VCaP (cell line): ENCODE data around the gene ODR4.
"Not testable (repeated sequence)": the region's sequence is repeated elsewhere in the genome, so short reads cannot be mapped to it uniquely, and the experiment has no call there.

ENCODE experiments used
- H3K27ac ChIP-seq: fragments of 450-650 bp; 2 replicates; pipeline ENCODE4 v1.5.1; 2017
- CTCF ChIP-seq: fragments of 450-650 bp; conservative IDR thresholded peaks from 2 replicates; pipeline ENCODE4 v1.5.1; 2017; ENCODE audit warnings: mild to moderate bottlenecking, moderate library complexity

ODR4 gene

GRCh38 chr1:186375152-186375928 lies at the start of gene ODR4, which contains the start of gene TPR:
Gene ODR4, plus strand, starts transcription at chr1:186375838. Its CDS starts 3,948 bp downstream, at chr1:186379786.
Gene TPR, minus strand, starts transcription at chr1:186375253. Its CDS starts 225 bp downstream, at chr1:186375028.
- H3K27ac ChIP-seq = peak within 1 kb of the TSS; percentile 86
- TF ChIP-seq CTCF = peak; percentile 96

GRCh38 chr1:186326009-186326408 lies 49.6 kb upstream of the ODR4 start:
- H3K27ac ChIP-seq = no peak overlapping the region
- TF ChIP-seq CTCF = no peak

- no peak for TF ChIP-seq CTCF
Measured at GRCh38 chr1:186327331-186327730, 48.3 kb upstream of the ODR4 start.

GRCh38 chr1:186330758-186331157 lies 44.9 kb upstream of the ODR4 start:
- TF ChIP-seq CTCF = peak; percentile 20; the same call in 1 of the 2 replicates
- no peak overlapping the region for H3K27ac ChIP-seq

More at GRCh38 chr1:186327331-186327730, 48.3 kb upstream of the ODR4 start:
- H3K27ac ChIP-seq = no peak overlapping the region

- TF ChIP-seq CTCF = no peak
- H3K27ac ChIP-seq = no peak overlapping the region
Measured at GRCh38 chr1:186337554-186337953, 38.1 kb upstream of the ODR4 start.

GRCh38 chr1:186340772-186341171 lies 34.9 kb upstream of the ODR4 start:
- H3K27ac ChIP-seq = no peak overlapping the region
- TF ChIP-seq CTCF = no peak

- not testable (repeated sequence) for H3K27ac ChIP-seq
Measured at GRCh38 chr1:186347837-186348691, 27.6 kb upstream of the ODR4 start.
